HG03135 (cell line): ENCODE data around the gene NYNRIN.

ENCODE experiments used
- ATAC-seq: cut with Tn5 transposase; IDR thresholded peaks from one replicate; pipeline ENCODE4 v1.9.1; 2021; ENCODE audit warnings: mild to moderate bottlenecking, moderate library complexity; ENCODE audit not compliant: unreplicated experiment

NYNRIN gene

GRCh38 chr14:24414077-24414476 lies 15.3 kb downstream of the NYNRIN start:
- no peak for ATAC-seq

- ATAC-seq, result no peak
Measured at GRCh38 chr14:24414732-24415420, 16.1 kb downstream of the NYNRIN start.

- ATAC-seq, result no peak
Measured at GRCh38 chr14:24415421-24416253, 16.8 kb downstream of the NYNRIN start.

- no peak for ATAC-seq
Measured at GRCh38 chr14:24416254-24416931, 17.6 kb downstream of the NYNRIN start.

- no peak for ATAC-seq
Measured at GRCh38 chr14:24416932-24417619, 18.3 kb downstream of the NYNRIN start.

- ATAC-seq, result no peak
Measured at GRCh38 chr14:24417832-24418491, 19.2 kb downstream of the NYNRIN start.

GRCh38 chr14:24418492-24418873 lies 19.7 kb downstream of the NYNRIN start:
- no peak for ATAC-seq

- no peak for ATAC-seq
Measured at GRCh38 chr14:24422261-24422660, 23.5 kb downstream of the NYNRIN start.

- no peak for ATAC-seq
Measured at GRCh38 chr14:24422694-24423601, 24.1 kb downstream of the NYNRIN start.

- ATAC-seq, result no peak
Measured at GRCh38 chr14:24425704-24426103, 26.9 kb downstream of the NYNRIN start.

GRCh38 chr14:24426150-24426911 lies 27.5 kb downstream of the NYNRIN start:
- ATAC-seq, result no peak

- ATAC-seq, result no peak
Measured at GRCh38 chr14:24426912-24427536, 28.2 kb downstream of the NYNRIN start.

GRCh38 chr14:24427537-24428508 lies 29.0 kb downstream of the NYNRIN start:
- ATAC-seq, result no peak

- no peak for ATAC-seq
Measured at GRCh38 chr14:24428628-24429394, 30.0 kb downstream of the NYNRIN start.

GRCh38 chr14:24429395-24430142 lies 30.8 kb downstream of the NYNRIN start, which contains the start of the genes CBLN3 and KHNYN:
Gene CBLN3, minus strand, starts transcription at chr14:24429668. Its CDS starts 614 bp downstream, at chr14:24429054.
Gene KHNYN, plus strand, starts transcription at chr14:24429954. Its CDS starts 777 bp downstream, at chr14:24430731.
- ATAC-seq, result peak; percentile 82
